ENCODE data around the gene BACE2.
"Not testable (repeated sequence)": the region's sequence is repeated elsewhere in the genome, so short reads cannot be mapped to it uniquely, and the experiment has no call there.

BACE2 gene

DNA sequence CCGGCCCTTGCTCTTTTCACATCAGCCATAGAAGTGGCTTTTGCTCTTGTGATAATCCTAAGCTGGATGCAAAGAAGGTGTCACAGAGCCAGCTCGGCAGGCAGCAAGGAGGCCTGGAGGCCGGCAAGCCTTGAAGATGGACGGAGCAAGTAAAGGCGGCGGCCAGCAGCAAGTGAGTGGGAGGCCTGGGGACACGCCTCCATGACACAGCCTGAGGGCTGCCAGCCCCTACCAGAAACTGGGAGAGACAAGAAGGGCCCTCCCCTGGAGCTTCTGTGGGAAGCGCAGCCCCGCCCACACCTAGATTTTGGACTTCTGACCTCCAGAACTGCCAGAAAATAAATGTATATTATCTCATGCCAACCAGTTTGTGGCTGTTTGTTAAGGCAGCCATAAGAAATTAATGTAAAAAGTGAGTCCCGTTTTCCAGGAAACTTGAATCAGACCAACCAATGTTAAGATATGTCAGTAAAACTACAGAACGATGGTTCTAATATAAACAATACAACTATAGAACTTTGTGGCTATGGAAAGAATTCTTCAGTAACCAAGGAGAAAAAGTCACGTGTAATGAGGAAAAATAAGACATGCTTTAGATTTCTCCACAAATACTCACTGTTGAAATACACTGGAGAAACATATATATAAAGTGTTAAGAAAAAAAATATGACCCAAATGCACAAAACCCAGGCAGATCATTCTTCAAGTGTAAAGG, 49.9 kb downstream of the BACE2 start:
- no peak for DNase-seq

DNA sequence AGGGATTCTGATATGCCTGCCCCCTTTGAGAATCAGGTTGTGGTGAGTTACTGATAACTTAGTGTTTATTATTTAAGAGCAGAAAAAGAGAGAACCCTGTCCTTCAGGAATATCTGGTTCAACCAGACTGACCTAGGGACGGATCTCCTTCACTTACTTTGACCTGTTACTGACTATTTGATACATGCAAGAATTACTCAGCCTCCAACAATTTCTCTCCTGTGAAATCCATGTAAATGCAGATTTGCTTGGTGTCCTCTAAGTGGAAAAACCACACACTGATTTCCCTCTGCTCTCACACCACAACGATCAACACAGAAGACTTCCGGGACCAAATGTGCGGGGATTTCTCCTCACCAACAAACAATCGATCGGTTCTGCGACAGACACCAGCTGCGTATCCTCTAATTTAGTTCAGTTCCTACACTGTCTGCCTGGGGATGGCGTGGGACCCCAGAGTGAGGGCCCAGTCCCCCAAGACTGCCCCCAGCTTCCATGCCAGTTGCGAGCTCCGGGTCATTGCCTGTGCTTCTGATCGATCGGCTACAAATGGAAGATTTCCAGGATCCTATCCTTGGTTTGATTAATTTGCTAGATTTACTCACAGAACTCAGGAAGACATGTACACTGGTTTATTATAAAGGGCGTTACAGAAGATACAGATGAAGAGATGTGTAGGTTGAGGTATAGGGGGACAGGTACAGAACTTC, 51.7 kb downstream of the BACE2 start:
- no peak for DNase-seq

DNA sequence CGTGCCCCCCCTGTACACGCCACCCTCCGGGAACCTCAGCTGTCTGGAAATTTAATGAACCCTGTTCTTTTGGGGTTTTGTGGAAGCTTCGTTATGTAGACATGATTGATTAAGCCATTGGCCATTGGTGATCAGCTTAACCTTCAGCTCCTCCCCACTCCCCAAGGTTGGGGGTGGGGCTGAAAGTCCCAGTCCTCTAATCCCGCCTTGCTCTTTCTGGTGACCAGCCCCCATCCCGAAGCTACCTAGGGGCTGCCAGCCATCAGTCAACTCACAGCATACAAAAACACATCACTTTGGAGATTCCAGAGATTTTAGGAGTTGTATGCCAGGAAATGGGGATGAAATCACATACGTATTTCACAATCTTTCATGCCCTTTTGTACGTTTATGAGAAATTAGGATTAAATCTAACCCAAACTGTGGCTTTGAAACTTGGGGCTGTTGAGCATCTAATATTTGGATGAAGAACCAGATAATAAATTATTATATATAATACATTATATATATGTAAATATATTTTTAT, 52.3 kb downstream of the BACE2 start:
- DNase-seq: no peak

DNA sequence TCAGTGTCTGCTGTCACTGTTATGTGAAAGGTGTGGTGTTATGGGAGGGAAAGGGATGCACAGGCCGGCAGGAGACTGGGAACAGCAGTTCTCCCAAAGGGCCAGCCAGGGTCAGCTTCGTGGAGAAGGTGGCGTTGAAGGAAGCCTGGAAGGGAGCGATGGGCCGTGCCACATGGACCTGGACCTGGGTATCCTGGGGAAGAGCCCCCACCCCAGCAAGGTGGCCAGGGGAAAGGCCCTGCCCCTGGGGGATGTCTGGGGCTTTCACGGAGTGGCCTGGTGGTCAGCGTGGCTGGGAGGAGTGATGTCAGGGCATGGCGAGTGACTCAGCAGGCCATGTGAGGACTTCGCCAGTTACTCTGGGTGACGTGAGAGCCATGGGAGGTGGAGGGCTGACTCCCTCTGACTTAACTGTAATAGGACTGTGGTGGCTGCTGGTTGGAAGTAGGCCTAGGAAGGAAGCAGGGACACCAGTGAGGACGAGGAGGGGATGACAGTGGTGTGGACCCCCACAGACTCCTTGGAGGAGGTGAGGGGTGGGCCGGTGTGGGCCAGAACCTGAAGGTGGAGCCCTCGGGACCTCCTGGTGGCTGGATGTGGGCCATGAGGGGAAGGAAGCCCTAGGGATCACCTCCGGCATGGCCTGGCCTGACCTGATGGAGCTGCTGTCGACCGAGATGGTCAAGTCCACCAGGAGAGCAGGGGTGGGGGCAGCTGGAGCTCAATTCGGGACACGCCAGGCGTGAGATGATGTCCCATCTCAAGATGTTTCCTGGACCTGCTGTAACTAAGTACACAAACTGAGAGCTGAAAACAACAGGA, 54.5 kb downstream of the BACE2 start:
- no peak for DNase-seq

DNA sequence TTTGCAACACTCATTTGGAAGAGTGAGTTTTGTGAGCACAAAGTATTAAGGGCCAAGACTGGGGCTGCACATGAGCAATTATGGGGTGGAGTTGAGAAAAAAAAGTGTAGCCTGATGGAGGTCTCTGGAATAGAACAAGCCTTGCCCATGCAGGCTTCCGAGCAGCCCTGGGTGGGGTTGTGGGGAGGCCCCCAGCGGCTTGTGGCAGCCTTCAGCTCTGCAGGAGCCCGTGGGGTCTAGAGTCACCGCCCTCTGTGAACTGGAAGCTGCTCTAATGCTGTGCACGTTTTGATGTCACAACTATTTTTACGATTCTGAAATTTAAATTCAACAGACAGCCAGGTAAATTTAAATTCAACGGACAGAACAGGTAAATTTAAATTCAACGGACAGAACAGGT, 58.9 kb downstream of the BACE2 start:
- DNase-seq: no peak

DNA sequence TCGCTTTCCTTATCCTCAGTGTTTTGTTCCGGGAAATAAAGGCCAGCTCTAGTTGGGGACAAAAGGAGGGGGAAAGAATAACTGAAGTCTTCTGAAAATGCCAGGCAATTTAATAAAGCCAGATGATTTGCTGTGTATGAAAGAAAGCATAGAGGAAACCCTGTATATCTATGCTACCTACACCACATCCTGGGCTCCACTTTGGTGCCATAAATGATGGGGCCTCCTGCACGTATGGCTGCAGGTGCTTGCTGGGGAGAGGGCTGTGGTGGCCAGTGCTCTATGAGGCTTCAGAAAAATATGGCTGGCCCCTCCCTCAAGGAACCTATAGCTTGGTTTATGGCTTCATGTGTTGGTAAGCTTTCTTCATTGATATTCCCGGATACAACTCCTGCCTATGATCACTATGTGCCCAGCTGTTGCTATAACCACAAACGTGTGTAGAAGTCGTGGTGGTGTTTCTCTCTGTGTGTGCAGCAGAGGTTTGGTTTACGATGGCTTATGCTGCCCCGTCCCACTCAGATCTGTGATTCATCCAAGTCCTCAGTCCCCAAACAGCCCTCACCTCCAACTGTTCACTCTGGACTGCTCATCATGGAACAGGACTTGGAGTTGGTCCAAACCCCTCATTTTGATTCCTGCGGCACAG, 59.5 kb downstream of the BACE2 start:
- DNase-seq: no peak

DNA sequence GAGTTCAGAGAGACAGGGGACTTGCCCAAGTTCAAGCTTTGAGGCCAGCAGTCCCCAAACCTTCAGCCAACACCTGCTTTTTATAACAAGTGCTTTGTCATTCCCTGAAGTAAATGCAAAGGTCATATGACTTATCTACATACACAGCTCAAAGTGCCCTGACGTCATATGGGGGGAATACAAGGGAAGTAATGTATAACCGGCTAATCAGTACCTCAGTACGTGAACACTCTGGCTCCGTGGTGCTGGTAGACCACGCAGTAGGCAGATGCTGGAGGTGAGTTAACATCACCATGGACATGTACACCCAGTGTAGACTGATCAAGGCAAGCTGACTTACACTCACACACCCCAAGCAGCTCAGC, 60.0 kb downstream of the BACE2 start:
- no peak for DNase-seq

DNA sequence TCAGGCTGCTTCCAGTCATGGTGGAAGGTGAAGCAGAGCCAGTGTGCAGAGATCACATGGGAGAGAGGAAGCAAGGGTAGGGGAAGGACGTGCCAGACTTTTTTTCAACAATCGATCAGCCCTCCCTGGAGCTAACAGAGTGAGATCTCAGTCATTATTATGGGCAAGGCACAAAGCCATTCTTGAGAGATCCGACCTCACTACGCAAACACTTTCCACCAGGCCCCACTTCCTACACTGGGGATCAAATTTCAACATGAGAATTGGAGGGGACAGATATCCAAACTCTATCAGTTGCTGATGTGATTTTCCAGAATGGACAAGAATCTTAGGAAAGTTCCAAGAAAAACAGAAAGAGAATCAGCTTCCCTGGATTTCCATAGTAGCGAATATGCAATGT, 60.5 kb downstream of the BACE2 start:
- no peak for DNase-seq

DNA sequence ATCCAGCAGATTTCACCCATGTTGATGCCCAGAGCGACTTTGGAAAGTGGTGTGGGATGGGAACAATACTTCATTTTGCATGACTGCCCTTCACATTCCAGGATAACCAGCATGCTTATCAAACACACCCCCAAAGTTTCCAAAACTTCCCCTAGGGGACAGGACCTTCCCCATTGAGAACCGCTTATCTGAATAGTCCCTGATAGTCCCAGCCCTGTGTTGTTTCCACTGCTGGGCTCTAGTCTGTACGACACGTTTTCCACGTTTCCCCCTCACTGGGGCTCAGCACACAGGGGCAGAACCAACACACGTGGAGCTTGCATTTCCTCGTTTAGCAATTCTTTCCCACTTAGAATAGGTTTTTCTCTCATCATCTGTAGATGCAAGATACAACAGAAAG, 61.0 kb downstream of the BACE2 start:
- no peak for DNase-seq

DNA sequence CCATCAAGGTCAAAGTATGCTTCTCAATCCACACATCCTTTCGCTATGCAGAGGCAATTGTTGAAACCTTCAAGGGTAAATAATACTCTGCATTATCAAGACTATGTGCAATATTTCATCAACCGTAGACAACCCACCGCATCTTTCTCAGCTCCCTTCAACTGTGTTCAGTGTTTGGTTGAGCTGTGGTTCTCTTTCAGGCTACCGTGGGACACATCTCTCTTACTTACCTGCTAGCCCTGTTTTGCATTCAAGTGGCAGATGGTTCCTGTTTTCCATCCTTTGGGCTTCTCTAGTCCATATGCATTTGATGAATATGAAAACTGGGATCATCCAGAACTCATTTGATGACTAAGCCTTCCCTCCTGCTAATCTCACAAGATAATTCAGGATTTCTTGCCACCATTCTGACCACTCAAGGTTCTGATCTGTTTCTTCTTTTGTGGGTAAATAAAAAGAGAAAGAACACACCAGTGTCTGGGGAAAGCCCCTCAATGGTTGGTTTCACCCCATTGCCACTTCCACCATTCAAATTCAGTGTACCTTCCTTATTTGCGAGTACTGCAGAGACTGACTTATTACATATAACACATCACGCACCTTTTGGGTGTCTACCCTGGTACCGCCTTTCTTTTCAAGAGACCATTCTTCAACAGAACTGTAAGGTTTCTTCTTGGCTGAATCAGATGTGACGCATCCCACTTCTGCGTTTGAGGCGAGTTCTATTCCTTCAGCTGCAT, 61.7 kb downstream of the BACE2 start:
- DNase-seq: no peak

DNA sequence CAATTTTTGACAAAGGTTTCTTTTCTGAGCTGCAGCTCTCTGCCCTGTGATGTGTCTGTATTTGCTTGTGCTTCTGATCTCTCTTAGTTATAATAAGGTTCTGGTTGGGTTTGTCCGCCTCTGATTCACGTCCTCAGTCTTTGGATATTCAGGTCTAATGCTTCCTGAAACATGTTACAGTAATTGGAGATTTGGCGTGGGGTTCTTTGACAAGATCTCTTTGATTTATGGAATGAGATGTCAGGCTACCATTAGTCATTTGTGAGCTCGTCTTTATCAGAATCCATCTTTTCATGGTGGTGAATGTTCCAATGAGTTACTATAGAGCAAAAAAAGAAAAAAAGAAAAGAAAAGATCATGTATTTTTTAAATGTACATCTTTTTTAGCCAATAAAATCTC, 62.5 kb downstream of the BACE2 start:
- DNase-seq: no peak

DNA sequence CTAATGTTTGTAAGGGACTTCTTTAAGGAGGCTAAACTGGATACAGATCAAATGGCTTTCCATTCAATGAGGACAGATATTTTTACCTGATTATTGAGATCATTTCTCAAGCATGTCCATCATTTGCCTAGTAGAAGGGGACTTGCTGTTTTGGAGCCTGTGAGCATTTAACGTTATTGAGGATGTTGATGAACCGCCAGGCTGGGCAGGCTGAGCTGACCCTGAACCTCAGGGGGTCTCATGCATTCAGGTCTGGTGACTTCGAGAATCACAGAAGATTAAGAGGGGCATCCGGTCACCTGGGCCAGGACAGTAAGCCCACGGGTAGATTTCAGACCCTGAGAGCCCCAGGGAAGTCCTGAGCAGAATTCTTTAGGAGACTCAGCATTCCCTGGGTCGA, 63.1 kb downstream of the BACE2 start:
- DNase-seq: no peak

DNA sequence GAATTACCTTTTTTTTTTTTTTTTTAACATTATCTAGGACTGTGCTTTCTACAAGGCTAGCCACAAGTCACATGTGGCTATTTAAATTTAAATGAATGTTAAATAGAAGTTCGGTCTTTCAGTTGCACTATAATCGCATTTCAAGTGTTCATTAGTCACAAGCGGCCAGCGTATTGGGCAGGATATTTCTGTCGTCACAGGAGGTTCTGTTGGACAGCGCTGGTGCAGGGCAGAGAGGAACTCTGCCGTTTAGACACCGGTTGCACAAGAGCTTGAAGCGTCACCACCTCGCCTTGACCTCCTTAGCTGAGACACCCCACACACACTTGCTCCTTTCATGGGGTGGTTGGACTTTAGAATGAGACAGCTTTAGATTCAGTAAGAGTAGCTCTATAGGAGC, 64.1 kb downstream of the BACE2 start:
- no peak for DNase-seq

DNA sequence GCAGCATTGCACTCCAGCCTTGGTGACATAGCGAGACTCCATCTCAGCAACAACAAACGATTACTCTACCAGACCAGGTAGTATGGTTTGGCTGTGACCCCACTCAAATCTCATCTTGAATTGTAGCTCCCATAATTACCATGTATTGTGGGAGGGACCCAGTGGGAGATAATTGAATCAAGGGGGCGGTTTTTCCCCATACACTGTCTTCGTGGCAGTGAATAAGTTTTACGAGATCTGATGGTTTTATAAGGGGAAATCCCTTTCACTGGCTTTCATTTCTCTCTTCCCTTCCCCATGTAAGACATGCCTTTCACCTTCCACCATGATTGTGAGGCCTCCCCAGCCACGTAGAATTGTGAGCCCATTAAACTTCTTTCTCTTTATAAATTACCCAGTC, 66.0 kb downstream of the BACE2 start:
- DNase-seq: no peak

DNA sequence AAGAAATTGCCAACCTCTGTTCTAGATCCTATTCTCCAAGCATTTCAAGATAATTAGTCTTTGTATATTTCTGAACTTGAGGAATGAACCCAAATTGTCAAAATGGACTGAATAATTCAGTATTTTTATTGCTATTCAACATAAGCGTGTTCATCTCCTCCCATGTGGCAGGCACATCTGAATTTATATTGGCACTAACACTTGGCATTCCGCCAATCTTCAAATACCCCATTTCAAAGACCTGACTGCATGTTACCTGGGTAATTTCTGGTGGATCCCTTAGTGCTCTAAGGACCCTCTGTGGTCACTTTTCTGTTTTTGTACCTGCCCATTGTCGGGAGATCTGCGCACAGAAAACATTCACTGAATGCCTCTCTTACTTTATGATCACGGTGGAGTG, 66.6 kb downstream of the BACE2 start:
- peak in 1 of 3 experiments; percentile 24 for DNase-seq

DNA sequence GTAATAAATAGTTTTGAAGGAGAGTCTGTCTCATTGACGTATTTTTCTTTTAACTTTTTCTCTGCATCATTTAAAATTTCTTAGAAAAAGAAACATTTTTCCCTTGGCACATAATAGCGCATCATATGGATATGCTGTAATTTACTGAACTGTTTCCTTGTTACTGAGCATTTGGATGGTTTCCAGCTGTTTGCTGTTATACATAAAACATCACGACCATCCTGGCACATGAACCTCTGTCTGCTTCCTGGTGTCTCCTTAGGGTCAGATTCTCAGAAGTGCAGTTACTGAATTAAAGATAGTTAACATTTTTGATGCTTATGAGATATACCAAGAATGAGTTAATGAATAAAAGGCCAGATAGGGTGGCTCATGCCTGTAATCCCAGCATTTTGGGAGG, 67.2 kb downstream of the BACE2 start:
- peak in 1 of 3 experiments; percentile 9 for DNase-seq

DNA sequence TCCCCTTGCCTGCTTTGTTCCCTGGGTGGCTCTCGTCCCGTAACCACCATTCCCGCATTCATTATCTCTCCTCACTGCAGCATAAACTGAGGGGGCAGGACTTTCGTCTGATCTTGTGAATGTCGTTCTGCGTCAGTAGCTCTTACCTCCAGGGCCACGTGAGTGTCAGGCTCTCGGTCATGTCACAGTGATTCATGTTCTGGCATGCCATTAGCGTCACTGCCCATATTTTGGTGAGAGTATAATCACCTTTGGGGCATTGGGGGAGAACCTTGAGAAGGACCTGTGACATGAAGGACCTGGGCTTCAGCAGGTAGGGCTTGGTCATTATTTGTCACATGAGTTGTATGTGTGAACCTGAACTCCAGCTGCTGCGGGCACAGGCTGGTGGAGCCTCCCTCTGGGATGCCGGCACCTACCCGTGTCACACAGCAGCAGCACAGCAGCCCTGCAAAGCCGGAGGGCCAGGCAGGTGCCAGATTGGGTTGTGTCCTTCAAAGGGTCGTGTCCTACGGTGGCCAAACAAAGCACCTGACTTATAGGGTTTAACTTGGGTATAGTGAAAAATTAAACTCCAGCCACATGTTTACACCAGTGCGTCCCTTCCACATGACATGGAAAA, 68.5 kb downstream of the BACE2 start:
- DNase-seq: no peak

DNA sequence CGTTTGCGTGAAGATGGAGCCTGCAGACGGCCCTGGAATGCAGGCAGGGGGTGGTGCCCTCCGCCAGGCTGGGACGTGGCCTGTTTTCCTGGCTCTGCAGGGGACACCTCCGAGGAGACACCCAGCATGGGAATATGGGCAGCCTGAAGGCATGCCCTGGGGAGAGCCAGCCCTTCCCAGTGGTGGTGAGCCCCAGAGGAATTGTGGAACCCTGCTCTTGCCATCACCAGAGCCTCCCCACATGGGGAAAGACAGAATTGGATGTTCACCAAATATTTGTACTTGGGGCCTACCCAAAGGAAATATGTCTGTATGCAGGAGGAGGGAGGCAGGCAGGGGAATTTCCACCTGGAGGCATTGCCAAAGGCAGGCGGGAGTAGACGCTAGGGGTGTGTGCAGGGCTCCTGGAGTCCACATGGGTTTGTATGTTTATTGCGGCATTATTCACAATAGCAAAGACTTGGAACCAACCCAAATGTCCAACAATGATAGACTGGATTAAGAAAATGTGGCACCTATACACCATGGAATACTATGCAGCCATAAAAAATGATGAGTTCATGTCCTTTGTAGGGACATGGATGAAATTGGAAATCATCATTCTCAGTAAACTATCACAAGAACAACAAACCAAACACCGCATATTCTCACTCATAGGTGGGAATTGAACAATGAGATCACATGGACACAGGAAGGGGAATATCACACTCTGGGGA, 70.3 kb downstream of the BACE2 start:
- not testable (repeated sequence) for DNase-seq

DNA sequence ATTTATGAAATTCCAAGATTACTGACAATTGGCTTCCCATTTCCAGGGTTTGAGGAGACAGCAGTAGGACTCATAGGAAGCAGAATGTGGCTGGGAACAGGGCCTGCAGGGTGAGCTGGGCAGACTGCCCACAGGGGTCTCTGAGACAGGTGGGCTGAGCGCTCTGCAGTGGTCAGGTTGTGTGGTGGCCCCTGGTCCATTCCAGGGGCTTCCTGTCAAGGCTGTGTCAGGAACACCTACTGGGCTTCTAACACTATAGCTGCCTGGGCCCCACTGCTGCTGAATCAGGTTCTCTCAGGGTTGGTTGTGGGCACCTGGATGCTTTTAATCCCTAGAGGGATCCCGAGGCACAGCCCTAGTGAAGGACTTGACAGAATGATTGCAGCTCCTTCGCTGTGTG, 72.1 kb downstream of the BACE2 start:
- no peak for DNase-seq

DNA sequence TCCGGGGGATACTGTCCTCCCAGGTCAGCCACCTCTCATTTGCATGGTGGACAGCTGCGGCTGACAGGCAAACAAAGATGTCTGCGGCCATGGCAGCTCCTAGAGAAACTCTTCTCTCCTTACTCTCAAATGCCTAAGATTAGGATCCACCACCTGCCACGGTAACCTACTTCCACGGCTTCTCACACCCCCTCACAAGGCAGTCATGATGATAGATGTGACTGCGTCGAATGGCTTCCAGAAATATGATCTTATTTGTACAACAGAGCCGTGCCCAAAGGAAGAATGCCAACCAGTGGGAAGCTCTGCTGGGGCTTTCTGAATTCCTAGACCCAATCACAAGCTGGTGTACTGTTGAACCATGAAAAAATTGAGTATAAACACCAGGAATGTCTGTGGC, 73.4 kb downstream of the BACE2 start:
- DNase-seq: peak in 1 of 3 experiments; percentile 73

DNA sequence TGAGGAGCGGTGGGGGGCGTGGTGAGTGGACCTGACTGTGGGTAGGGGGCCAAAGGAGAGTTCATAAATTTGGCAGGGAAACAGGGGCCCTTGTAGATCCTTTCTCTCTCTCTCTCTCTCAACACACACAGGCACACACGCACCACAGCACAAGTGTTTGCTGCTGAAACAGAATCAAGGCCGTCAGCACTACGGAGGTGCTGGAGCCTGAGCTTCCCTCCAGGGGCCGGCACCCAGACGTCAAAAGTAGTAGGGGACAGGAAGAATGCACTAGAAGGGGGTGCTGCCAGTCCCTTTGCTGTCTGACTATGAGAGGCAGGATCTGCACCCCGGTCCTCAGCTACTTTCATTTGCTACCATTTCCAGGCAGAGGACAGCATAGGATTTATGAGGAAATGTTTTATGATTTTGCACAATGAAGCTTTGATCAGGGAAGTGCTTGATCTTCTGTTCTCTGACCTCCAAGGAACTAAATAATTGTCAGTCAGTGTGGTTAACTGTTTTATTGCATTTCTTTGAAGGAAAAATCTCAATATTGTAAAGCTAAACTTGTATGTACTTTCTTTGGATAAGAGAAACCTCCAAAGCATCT, 74.4 kb downstream of the BACE2 start:
- no peak for DNase-seq

All from NCI-H1417 (cell line).